Caco-2 (cell line): ENCODE measurements around the gene NME1. TPM values are rescaled to one million over a fixed set of nuclear protein-coding genes. Genes with fewer than 3 reads are reported as not detected.

ENCODE experiments used
- BruUV-seq: library from RNA; stranded (reverse); fragments of 400-500 nt; replicated peaks from 2 replicates; lab custom pipeline; 2021; lab: Mats Ljungman, UMichigan
- CTCF ChIA-PET: fragments of 300-600 bp; sonication (Branson Sonifier 250); formaldehyde crosslinking; loops from one replicate; lab custom pipeline; 2022; ENCODE audit warnings: antibody characterized with exemption; lab: Charles Lee
- POLR2A ChIA-PET: fragments of 300-600 bp; sonication (Branson Sonifier 250); formaldehyde crosslinking; loops from one replicate; lab custom pipeline; 2022; ENCODE audit warnings: antibody characterized with exemption; lab: Charles Lee
- DNase-seq, 2 experiments: peaks; one replicate each; pipeline versions ENCODE4 v3.0.0 to v3.0.0-alpha.2; 2020 to 2022
- H3K27me3 ChIP-seq: replicated peaks from 2 replicates; pipeline ENCODE4 v1.6.0; 2011; ENCODE audit warnings: low read length; ENCODE audit not compliant: control insufficient read depth, insufficient read depth
- H3K36me3 ChIP-seq: 2 replicates; pipeline ENCODE4 v1.5.1; 2011; ENCODE audit warnings: low read length; ENCODE audit not compliant: control insufficient read depth, insufficient read depth
- H3K4me1 ChIP-seq: fragments of 250-450 bp; sonication (Bioruptor Pico); 2 replicates; pipeline ENCODE4 v1.5.1; 2020; ENCODE audit warnings: mild to moderate bottlenecking
- H3K4me3 ChIP-seq: 2 replicates; pipeline ENCODE4 v1.5.1; 2011; ENCODE audit warnings: low read depth, mild to moderate bottlenecking, control low read depth, low read length
- H3K9me3 ChIP-seq: fragments of 250-450 bp; sonication (Bioruptor Pico); 2 replicates; pipeline ENCODE4 v1.5.1; 2020; ENCODE audit warnings: mild to moderate bottlenecking, moderate library complexity
- H3K27ac Mint-ChIP-seq: one replicate; pipeline ENCODE4 v1.8.0; 2022; ENCODE audit warnings: mixed read lengths; ENCODE audit not compliant: unreplicated experiment
- H3K27me3 Mint-ChIP-seq: one replicate; pipeline ENCODE4 v1.8.0; 2022; ENCODE audit warnings: mixed read lengths; ENCODE audit not compliant: insufficient read depth, unreplicated experiment
- H3K36me3 Mint-ChIP-seq: one replicate; pipeline ENCODE4 v1.8.0; 2022; ENCODE audit warnings: mild to moderate bottlenecking, mixed read lengths; ENCODE audit not compliant: insufficient read depth, unreplicated experiment
- H3K4me1 Mint-ChIP-seq: one replicate; pipeline ENCODE4 v1.8.0; 2022; ENCODE audit warnings: low read depth, mixed read lengths; ENCODE audit not compliant: unreplicated experiment
- H3K4me3 Mint-ChIP-seq: one replicate; pipeline ENCODE4 v1.8.0; 2022; ENCODE audit warnings: mild to moderate bottlenecking, moderate library complexity, mixed read lengths; ENCODE audit not compliant: unreplicated experiment
- H3K9me3 Mint-ChIP-seq: one replicate; pipeline ENCODE4 v1.8.0; 2022; ENCODE audit warnings: mixed read lengths; ENCODE audit not compliant: unreplicated experiment
- CTCF ChIP-seq, 2 experiments: fragments of 200-600 bp in 1 of 2; IDR thresholded peaks; 1 replicate in 1 of 2; 2 replicates in 1 of 2; pipeline versions ENCODE4 v1.5.1 to v1.8.0; 2011 to 2022; ENCODE audit warnings: antibody characterized with exemption in 1 of 2, control low read depth in 1 of 2, inconsistent platforms in 1 of 2, low read depth in 1 of 2, low read length in 1 of 2, mild to moderate bottlenecking in 1 of 2, moderate library complexity in 1 of 2; ENCODE audit not compliant: insufficient read depth in 1 of 2, severe bottlenecking in 1 of 2, unreplicated experiment in 1 of 2
- intact Hi-C: fragments of 100-400 bp; cut with micrococcal nuclease; formaldehyde crosslinking; loops from one replicate; pipeline ENCODE4 v1.10.0; 2022; ENCODE audit not compliant: unreplicated experiment
- total RNA-seq: library from RNA; stranded (reverse); gene quantifications from 2 replicates; pipeline ENCODE4 v1.2.3, GENCODE V29; 2022

The NME1 gene
- total RNA-seq, 1 experiment from 2014 or later: 278 TPM

- ChIA-PET POLR2A (interaction anchor here (0.6 kb wide), 1 partner anchor 215 kb away, joined by 3 read pairs; no protein-coding TSS in a partner anchor), CTCF (no interaction called here)
- peaks cover 83% of the 10 kb centered on the region for H3K36me3 Mint-ChIP-seq
- no peaks in the 10 kb centered on the region for H3K27me3 ChIP-seq
- no peak for DNase-seq
- peaks cover 3% of the 10 kb centered on the region for H3K4me1 ChIP-seq
- H3K4me1 Mint-ChIP-seq: no peaks in the 10 kb centered on the region
- intact Hi-C loops: no loop called here
- no peaks in the 10 kb centered on the region for H3K9me3 ChIP-seq
- TF ChIP-seq CTCF (IDR thresholded peaks at IDR 0.05; ENCODE audit: insufficient read depth in 1 of 2, low read depth in 1 of 2, low read length in 1 of 2, severe bottlenecking in 1 of 2, unreplicated experiment in 1 of 2): no peak
- H3K4me3 ChIP-seq: no peak overlapping the region
- no peaks in the 10 kb centered on the region for H3K9me3 Mint-ChIP-seq
- H3K27ac Mint-ChIP-seq: no peak overlapping the region
- H3K4me3 Mint-ChIP-seq: no peak overlapping the region
- H3K36me3 ChIP-seq: peaks cover 2% of the 10 kb centered on the region
- BruUV-seq: no TSS peak
- no peaks in the 10 kb centered on the region for H3K27me3 Mint-ChIP-seq
Measured at GRCh38 chr17:51159604-51160003, 6.2 kb downstream of the NME1 start.

- Mint-ChIP-seq H3K4me3 (no peak overlapping the region), H3K27ac (no peak overlapping the region), H3K4me1 (no peaks in the 10 kb centered on the region), H3K27me3 (no peaks in the 10 kb centered on the region), H3K36me3 (peaks cover 89% of the 10 kb centered on the region), H3K9me3 (no peaks in the 10 kb centered on the region)
- DNase-seq: no peak
- Histone ChIP-seq H3K9me3 (no peaks in the 10 kb centered on the region), H3K27me3 (no peaks in the 10 kb centered on the region), H3K4me3 (no peak overlapping the region), H3K4me1 (peaks cover 9% of the 10 kb centered on the region), H3K36me3 (peaks cover 2% of the 10 kb centered on the region)
- TSS peak; percentile 15 for BruUV-seq
- CTCF ChIA-PET: interaction anchor here (0.6 kb wide), 1 partner anchor 72 kb away, joined by 4 read pairs; no protein-coding TSS in a partner anchor
- TF ChIP-seq CTCF (IDR thresholded peaks at IDR 0.05; ENCODE audit: insufficient read depth in 1 of 2, low read depth in 1 of 2, low read length in 1 of 2, severe bottlenecking in 1 of 2, unreplicated experiment in 1 of 2): no peak
- intact Hi-C loops: no loop called here
- POLR2A ChIA-PET: interaction anchor here (1.1 kb wide), 1 partner anchor 8 kb away, joined by 4 read pairs; the partner anchor contains the start of gene NME1
Measured at GRCh38 chr17:51161541-51161940, 8.2 kb downstream of the NME1 start.

DNA sequence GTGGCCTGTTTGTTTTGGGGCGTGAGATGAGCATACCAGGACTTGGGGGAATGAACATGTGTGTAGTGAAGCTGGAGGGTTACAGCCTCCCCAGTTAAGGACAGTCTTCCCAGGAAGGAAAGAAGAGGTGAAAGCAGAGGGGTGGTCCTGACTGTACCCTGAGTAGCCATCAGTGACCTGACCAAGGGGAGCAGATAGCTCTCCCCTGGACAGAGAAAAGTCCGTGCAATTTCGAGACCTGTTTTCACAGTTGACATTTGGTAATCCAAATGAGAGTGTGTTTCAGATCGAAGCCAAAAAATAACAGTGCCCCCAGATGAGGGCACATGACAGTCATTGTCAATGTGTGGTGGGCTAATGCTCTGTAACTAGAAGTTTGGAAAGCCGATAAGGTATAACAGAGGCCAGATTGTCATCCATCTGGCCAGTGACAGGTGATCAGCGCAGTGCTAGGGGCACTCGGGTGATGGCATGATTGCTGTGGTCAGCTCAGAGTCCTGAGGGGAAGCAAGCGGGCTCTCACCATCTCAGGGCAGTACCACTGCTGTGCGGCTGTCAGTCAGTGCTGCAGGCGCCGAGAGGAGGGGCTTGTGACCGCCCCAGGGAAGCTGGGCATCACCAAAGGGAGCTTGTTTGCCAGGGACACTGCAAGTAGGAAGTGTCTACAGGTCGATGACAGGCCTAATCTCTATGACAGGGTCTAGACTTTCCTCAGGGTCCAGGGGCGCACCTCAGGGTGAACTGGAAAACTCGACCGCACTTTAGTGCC is 11.7 kb downstream of the NME1 start:
- ChIA-PET POLR2A (interaction anchor here (1.1 to 1.5 kb wide), 2 partner anchors 40 to 44 kb away, joined by 3 to 5 read pairs; partner anchors contain the start of gene SPAG9), CTCF (interaction anchor here (0.6 to 1.1 kb wide), 3 partner anchors 9 to 164 kb away, joined by 3 to 5 read pairs (median 3); partner anchors contain the start of gene MBTD1)
- peaks cover 4% of the 10 kb centered on the region for H3K4me1 Mint-ChIP-seq
- H3K4me3 Mint-ChIP-seq: peak overlapping the region; percentile 98
- intact Hi-C loops: loop anchor here (5.0 kb wide), 1 partner anchor 298 kb away; the partner anchor contains the start of gene TOB1
- no TSS peak for BruUV-seq
- no peaks in the 10 kb centered on the region for H3K27me3 ChIP-seq
- peak overlapping the region; percentile 97 for H3K27ac Mint-ChIP-seq
- peaks cover 21% of the 10 kb centered on the region for H3K4me1 ChIP-seq
- TF ChIP-seq CTCF (IDR thresholded peaks at IDR 0.05; ENCODE audit: insufficient read depth in 1 of 2, low read depth in 1 of 2, low read length in 1 of 2, severe bottlenecking in 1 of 2, unreplicated experiment in 1 of 2): no peak
- H3K36me3 ChIP-seq: peaks cover 4% of the 10 kb centered on the region
- peaks cover 96% of the 10 kb centered on the region for H3K36me3 Mint-ChIP-seq
- H3K4me3 ChIP-seq: peak overlapping the region; percentile 91
- no peaks in the 10 kb centered on the region for H3K27me3 Mint-ChIP-seq
- H3K9me3 Mint-ChIP-seq: no peaks in the 10 kb centered on the region
- peak in 1 of 2 experiments; percentile 28 for DNase-seq
- no peaks in the 10 kb centered on the region for H3K9me3 ChIP-seq
